GM12878 (cell line): ENCODE data around the gene CLECL1. TPM values are rescaled to one million over a fixed set of nuclear protein-coding genes. Genes with fewer than 3 reads are reported as not detected.
A peak's percentile ranks its signal among the peaks of the same experiment; 100 is the strongest.

Experiments
- ATAC-seq: fragments of 200-7000 bp; cut with Tn5 transposase; 3 replicates; pipeline ENCODE4 v1.9.1; 2020; ENCODE audit warnings: mild to moderate bottlenecking, moderate library complexity
- BruUV-seq: library from RNA; stranded (reverse); fragments of 400-500 nt; replicated peaks from 2 replicates; lab custom pipeline; 2021; lab: Mats Ljungman, UMichigan
- CTCF ChIA-PET: fragments of 300-600 bp; sonication (Branson Sonifier 250); formaldehyde crosslinking; extraction: SDS; loops from one replicate; lab custom pipeline; 2021; ENCODE audit warnings: inconsistent platforms; lab: Yijun Ruan, JAX
- POLR2A ChIA-PET: fragments of 350-600 bp; formaldehyde crosslinking; extraction: SDS; loops from one replicate; lab custom pipeline; 2021; ENCODE audit warnings: inconsistent platforms; lab: Charles Lee
- RAD21 ChIA-PET: fragments of 300-600 bp; sonication (Branson Sonifier 250); formaldehyde crosslinking; loops from one replicate; lab custom pipeline; 2023; ENCODE audit warnings: antibody characterized with exemption; ENCODE audit not compliant: unreplicated experiment; lab: Charles Lee
- SMC1A ChIA-PET: fragments of 300-600 bp; sonication (Branson Sonifier 250); formaldehyde crosslinking; loops from one replicate; lab custom pipeline; 2023; ENCODE audit not compliant: unreplicated experiment, uncharacterized antibody; lab: Charles Lee
- DNase-seq: peaks from one replicate; pipeline ENCODE4 v3.0.0-alpha.2; 2011; ENCODE audit warnings: low read depth, low spot score
- FAIRE-seq: peaks from 3 replicates; lab custom pipeline; 2011; peaks lifted over from hg19 to GRCh38; lab: Jason Lieb, UNC
- H2AFZ ChIP-seq: 2 replicates; pipeline ENCODE4 v1.6.0; 2011; ENCODE audit warnings: low read depth, low read length, control low read depth; ENCODE audit not compliant: control insufficient read depth
- H3K27ac ChIP-seq: 2 replicates; pipeline ENCODE4 v1.5.1; 2011; ENCODE audit warnings: control low read depth; ENCODE audit not compliant: control insufficient read depth, insufficient read depth
- H3K27me3 ChIP-seq, 2 experiments: replicated peaks in 1 of 2; 2 replicates each; pipeline versions ENCODE4 v1.6.0 to v1.6.1; 2011; ENCODE audit warnings: low read length in 1 of 2; ENCODE audit not compliant: control insufficient read depth in 2 of 2, insufficient read depth in 2 of 2
- H3K36me3 ChIP-seq, 2 experiments: 2 replicates each; pipeline ENCODE4 v1.5.1; 2011; ENCODE audit warnings: low read length in 1 of 2; ENCODE audit not compliant: control insufficient read depth in 2 of 2, insufficient read depth in 2 of 2
- H3K4me1 ChIP-seq: 2 replicates; pipeline ENCODE4 v1.6.1; 2011; ENCODE audit warnings: mild to moderate bottlenecking, low read length, moderate library complexity, mixed read lengths; ENCODE audit not compliant: control insufficient read depth, insufficient read depth
- H3K4me2 ChIP-seq: 2 replicates; pipeline ENCODE4 v1.6.0; 2011; ENCODE audit warnings: control low read depth; ENCODE audit not compliant: control insufficient read depth, insufficient read depth
- H3K4me3 ChIP-seq: fragments of 200-600 bp; sonication (generic); 2 replicates; pipeline ENCODE4 v1.5.1; 2016
- H3K79me2 ChIP-seq: 2 replicates; pipeline ENCODE4 v1.6.0; 2011; ENCODE audit warnings: low read length; ENCODE audit not compliant: control insufficient read depth, insufficient read depth
- H3K9ac ChIP-seq: 2 replicates; pipeline ENCODE4 v1.8.0; 2011; ENCODE audit warnings: low read length, control low read depth, mixed read lengths; ENCODE audit not compliant: control insufficient read depth, insufficient read depth
- H3K9me3 ChIP-seq: replicated peaks from 3 replicates; pipeline ENCODE4 v1.5.1; 2011; ENCODE audit warnings: mild to moderate bottlenecking, low read length; ENCODE audit not compliant: control insufficient read depth, insufficient read depth
- H4K20me1 ChIP-seq: 2 replicates; pipeline ENCODE4 v1.6.0; 2011; ENCODE audit not compliant: control insufficient read depth, insufficient read depth
- BACH1 ChIP-seq: fragments of 450-650 bp; IDR thresholded peaks from 2 replicates; pipeline ENCODE4 v1.6.1; 2017; ENCODE audit warnings: mild to moderate bottlenecking, borderline replicate concordance
- BMI1 ChIP-seq: fragments of 450-650 bp; IDR thresholded peaks from 2 replicates; pipeline ENCODE4 v1.6.1; 2016; ENCODE audit warnings: mild to moderate bottlenecking, moderate library complexity, borderline replicate concordance
- EZH2 ChIP-seq: IDR thresholded peaks from 2 replicates; pipeline ENCODE4 v1.6.1; 2012; ENCODE audit warnings: low read depth, mild to moderate bottlenecking, control low read depth, inconsistent platforms, low read length, borderline replicate concordance; ENCODE audit not compliant: control insufficient read depth
- FOXM1 ChIP-seq: IDR thresholded peaks from 2 replicates; pipeline ENCODE4 v1.6.1; 2012; ENCODE audit warnings: low read depth, mild to moderate bottlenecking, inconsistent platforms, low read length, moderate library complexity
- LARP7 ChIP-seq: fragments of 450-650 bp; IDR thresholded peaks from 2 replicates; pipeline ENCODE4 v1.6.1; 2017; ENCODE audit warnings: mild to moderate bottlenecking
- MEF2B ChIP-seq: fragments of 450-650 bp; IDR thresholded peaks from 2 replicates; pipeline ENCODE4 v1.6.1; 2018; ENCODE audit warnings: mild to moderate bottlenecking, moderate library complexity; ENCODE audit not compliant: partially characterized antibody, poor library complexity, severe bottlenecking
- STAT1 ChIP-seq: fragments of 450-650 bp; conservative IDR thresholded peaks from 2 replicates; pipeline ENCODE4 v1.6.1; 2014; ENCODE audit warnings: antibody characterized with exemption, mild to moderate bottlenecking
- STAT3 ChIP-seq: IDR thresholded peaks from 2 replicates; pipeline ENCODE4 v1.6.1; 2011; ENCODE audit warnings: low read depth, low read length, improper control_type of control experiment
- SUPT20H ChIP-seq: IDR thresholded peaks from 2 replicates; pipeline ENCODE4 v1.6.1; 2011; ENCODE audit warnings: low read depth, mild to moderate bottlenecking, low read length, moderate library complexity, borderline replicate concordance; ENCODE audit not compliant: control insufficient read depth
- TARDBP ChIP-seq: IDR thresholded peaks from 2 replicates; pipeline ENCODE4 v1.6.1; 2016; ENCODE audit warnings: borderline replicate concordance
- TBL1XR1 ChIP-seq: IDR thresholded peaks from 2 replicates; pipeline ENCODE4 v1.6.1; 2012; ENCODE audit warnings: low read depth, low read length, improper control_type of control experiment
- ZNF207 ChIP-seq: fragments of 450-650 bp; IDR thresholded peaks from 2 replicates; pipeline ENCODE4 v1.6.1; 2014; ENCODE audit warnings: antibody characterized with exemption, mild to moderate bottlenecking, borderline replicate concordance
- ZNF217 ChIP-seq: fragments of 450-650 bp; IDR thresholded peaks from 2 replicates; pipeline ENCODE4 v1.6.1; 2017; ENCODE audit warnings: antibody characterized with exemption, mild to moderate bottlenecking
- ZNF622 ChIP-seq: fragments of 450-650 bp; IDR thresholded peaks from 2 replicates; pipeline ENCODE4 v1.6.1; 2017; ENCODE audit warnings: mild to moderate bottlenecking, inconsistent platforms
- whole genome bisulfite sequencing: methylation state at CpG from one replicate; pipeline ENCODE4 v1.1.6; 2016; ENCODE audit warnings: low lambda C conversion rate; ENCODE audit not compliant: insufficient replicate concordance, insufficient coverage; ENCODE audit errors: missing lambda C conversion rate; 5-methylcytosine and 5-hydroxymethylcytosine counted together
- in situ Hi-C: fragments of 300-500 bp; cut with MboI; formaldehyde crosslinking; loops from 9 replicates; pipeline ENCODE4 v1.14.3; 2018; ENCODE audit warnings: mixed read lengths
- intact Hi-C: fragments of 100-400 bp; cut with micrococcal nuclease; formaldehyde crosslinking; loops from one replicate; pipeline ENCODE4 v1.14.2; 2022; ENCODE audit not compliant: unreplicated experiment
- polyA plus RNA-seq, 11 experiments: library from polyadenylated mRNA; depleted of rRNA in 4 of 11; unstranded in 6 of 11; stranded (reverse) in 5 of 11; fragments of >200 nt; fragmentation: Nextera tagmentation in 4 of 11; fragmentation: Illumina TruSeq in 1 of 11; extraction: Ambion mirVana in 4 of 11; extraction: Trizol in 1 of 11; gene quantifications; 1 replicate in 1 of 11; 2 replicates in 10 of 11; pipeline versions ENCODE4 v1.2.1 to v1.2.3, GENCODE V29; 2011 to 2016; ENCODE audit warnings: inconsistent platforms in 2 of 11, missing spikeins in 2 of 11, low read depth in 1 of 11
- total RNA-seq, 4 experiments: library from RNA; depleted of rRNA in 3 of 4; stranded (reverse); fragments of >200 nt in 3 of 4; fragmentation: Illumina TruSeq in 1 of 4; extraction: Trizol in 1 of 4; gene quantifications; 2 replicates each; pipeline versions ENCODE4 v1.2.1 to v1.2.3, GENCODE V29; 2013 to 2021
- TF ChIP-seq, protein P1 (sequence below): fragments of 450-650 bp; formaldehyde crosslinking; IDR thresholded peaks from 2 replicates; pipeline ENCODE4 v1.5.0; 2022; ENCODE audit warnings: mild to moderate bottlenecking, missing genetic modification characterization
- TF ChIP-seq, protein P2 (sequence below): IDR thresholded peaks from 2 replicates; pipeline ENCODE4 v1.6.1; 2011; ENCODE audit warnings: borderline replicate concordance, low read depth, mild to moderate bottlenecking, moderate library complexity, low read length; ENCODE audit not compliant: insufficient read depth, poor library complexity, severe bottlenecking

CLECL1 gene
- total and polyA plus RNA-seq, 10 of the 15 experiments (the other 5 are each of a cell fraction or from before 2014, with no cell fraction given), result 4.6 to 56.5 (median 46.4) TPM

DNA sequence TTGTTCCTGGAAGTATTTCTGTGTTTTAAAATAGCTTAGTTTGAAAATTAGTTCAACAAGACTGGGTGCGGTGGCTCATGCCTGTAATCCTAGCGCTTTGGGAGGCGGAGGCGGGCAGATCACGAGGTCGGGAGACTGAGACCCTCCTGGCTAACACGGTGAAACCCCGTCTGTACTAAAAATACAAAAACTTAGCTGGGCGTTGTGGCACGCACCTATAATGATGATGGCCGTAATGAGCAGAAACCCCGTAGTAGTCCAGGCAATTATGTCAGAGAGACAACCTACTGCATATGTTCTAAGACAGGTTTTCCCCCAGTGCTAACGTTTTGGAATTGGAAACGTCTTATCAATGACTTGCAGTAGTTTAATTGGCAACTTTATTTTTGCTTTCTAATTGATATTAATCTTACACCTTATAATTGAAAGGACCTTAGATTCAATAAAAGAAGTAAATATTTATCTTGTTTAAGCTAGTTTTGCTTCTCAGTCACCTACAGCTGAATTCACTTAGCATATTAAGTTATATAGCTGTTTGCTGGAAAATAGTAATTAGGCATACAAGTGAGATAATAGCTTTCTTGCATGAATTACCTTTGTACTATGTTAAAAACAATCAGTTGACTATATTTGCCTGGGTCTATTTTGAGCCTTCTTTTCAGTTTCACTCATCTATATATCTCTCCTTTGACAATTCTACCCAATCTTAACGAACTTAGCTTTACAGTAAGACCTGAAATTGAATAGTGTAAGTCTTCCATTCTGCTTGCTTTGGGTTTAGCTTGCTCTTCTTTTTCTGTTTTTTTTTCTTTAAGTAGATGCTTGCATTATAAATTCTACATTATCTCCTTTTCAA lies 15.6 kb downstream of the CLECL1 start:
- FAIRE-seq, result peak; percentile 76
- in situ Hi-C loops, result no loop called here
- TF ChIP-seq TBL1XR1 (0 out of 2 replicates have a peak, but pooled peaks have one; percentile 24), TARDBP (no peak), ZNF207 (no peak), SUPT20H (no peak), MEF2B (peak; percentile 91), STAT1 (no peak), ZNF217 (peak; percentile 73; the same call in 1 of the 2 replicates), LARP7 (no peak), STAT3 (no peak), FOXM1 (peak; percentile 31; the same call in 1 of the 2 replicates), BMI1 (0 out of 2 replicates have a peak, but pooled peaks have one; percentile 40), EZH2 (no peak), BACH1 (no peak), ZNF622 (no peak)
- TF ChIP-seq, protein P1, sequence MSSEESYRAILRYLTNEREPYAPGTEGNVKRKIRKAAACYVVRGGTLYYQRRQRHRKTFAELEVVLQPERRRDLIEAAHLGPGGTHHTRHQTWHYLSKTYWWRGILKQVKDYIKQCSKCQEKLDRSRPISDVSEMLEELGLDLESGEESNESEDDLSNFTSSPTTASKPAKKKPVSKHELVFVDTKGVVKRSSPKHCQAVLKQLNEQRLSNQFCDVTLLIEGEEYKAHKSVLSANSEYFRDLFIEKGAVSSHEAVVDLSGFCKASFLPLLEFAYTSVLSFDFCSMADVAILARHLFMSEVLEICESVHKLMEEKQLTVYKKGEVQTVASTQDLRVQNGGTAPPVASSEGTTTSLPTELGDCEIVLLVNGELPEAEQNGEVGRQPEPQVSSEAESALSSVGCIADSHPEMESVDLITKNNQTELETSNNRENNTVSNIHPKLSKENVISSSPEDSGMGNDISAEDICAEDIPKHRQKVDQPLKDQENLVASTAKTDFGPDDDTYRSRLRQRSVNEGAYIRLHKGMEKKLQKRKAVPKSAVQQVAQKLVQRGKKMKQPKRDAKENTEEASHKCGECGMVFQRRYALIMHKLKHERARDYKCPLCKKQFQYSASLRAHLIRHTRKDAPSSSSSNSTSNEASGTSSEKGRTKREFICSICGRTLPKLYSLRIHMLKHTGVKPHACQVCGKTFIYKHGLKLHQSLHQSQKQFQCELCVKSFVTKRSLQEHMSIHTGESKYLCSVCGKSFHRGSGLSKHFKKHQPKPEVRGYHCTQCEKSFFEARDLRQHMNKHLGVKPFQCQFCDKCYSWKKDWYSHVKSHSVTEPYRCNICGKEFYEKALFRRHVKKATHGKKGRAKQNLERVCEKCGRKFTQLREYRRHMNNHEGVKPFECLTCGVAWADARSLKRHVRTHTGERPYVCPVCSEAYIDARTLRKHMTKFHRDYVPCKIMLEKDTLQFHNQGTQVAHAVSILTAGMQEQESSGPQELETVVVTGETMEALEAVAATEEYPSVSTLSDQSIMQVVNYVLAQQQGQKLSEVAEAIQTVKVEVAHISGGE (CRISPR knock-in tag), result no peak
- TF ChIP-seq, protein P2, sequence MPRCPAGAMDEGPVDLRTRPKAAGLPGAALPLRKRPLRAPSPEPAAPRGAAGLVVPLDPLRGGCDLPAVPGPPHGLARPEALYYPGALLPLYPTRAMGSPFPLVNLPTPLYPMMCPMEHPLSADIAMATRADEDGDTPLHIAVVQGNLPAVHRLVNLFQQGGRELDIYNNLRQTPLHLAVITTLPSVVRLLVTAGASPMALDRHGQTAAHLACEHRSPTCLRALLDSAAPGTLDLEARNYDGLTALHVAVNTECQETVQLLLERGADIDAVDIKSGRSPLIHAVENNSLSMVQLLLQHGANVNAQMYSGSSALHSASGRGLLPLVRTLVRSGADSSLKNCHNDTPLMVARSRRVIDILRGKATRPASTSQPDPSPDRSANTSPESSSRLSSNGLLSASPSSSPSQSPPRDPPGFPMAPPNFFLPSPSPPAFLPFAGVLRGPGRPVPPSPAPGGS, result peak; percentile 4

More for the DNA sequence above, 15.6 kb downstream of the CLECL1 start:
- Histone ChIP-seq H3K27ac (peak overlapping the region; percentile 29; the same call in 1 of the 2 replicates), H3K4me1 (peaks cover 80% of the 10 kb centered on the region), H3K27me3 (no peaks in the 10 kb centered on the region), H3K36me3 (peaks cover 0 to 7% of the 10 kb centered on the region in 2 experiments; a peak in 2 of 4 replicates), H3K9ac (no peak overlapping the region), H4K20me1 (no peaks in the 10 kb centered on the region), H3K79me2 (peaks cover 46% of the 10 kb centered on the region), H3K4me2 (peak overlapping the region; percentile 3), H2AFZ (no peak overlapping the region), H3K9me3 (no peaks in the 10 kb centered on the region), H3K4me3 (no peak overlapping the region)
- intact Hi-C loops, result loop anchor here (10.0 kb wide), 1 partner anchor 352 kb away; no protein-coding TSS in a partner anchor
- ChIA-PET RAD21 (interaction anchor here (0.6 to 2.9 kb wide), 10 partner anchors 9 to 447 kb away, joined by 3 to 18 read pairs (median 4); partner anchors contain the start of genes CD69 and CLEC2D), SMC1A (interaction anchor here (0.6 to 1.7 kb wide), 14 partner anchors 8 to 659 kb away, joined by 3 to 11 read pairs (median 4); partner anchors contain the start of gene CLEC2D), POLR2A (interaction anchor here (0.6 to 1.5 kb wide), 4 partner anchors 26 to 117 kb away, joined by 3 read pairs; no protein-coding TSS in a partner anchor), CTCF (interaction anchor here (0.8 to 2.1 kb wide), 11 partner anchors 8 to 98 kb away, joined by 3 to 18 read pairs (median 3); partner anchors contain the start of gene CLEC2D)
- WGBS, result 36% methylated on average over 15 of the region's 15 CpGs
- DNase-seq (no peak), ATAC-seq (peak; percentile 67)
- BruUV-seq, result no TSS peak
